ENCODE data around the gene PET100. TPM values are rescaled to one million over a fixed set of nuclear protein-coding genes. Genes with fewer than 3 reads are reported as not detected.

PET100 gene
- total RNA-seq, 1 experiment from 2014 or later, result 101 TPM

- H3K27ac ChIP-seq (ENCODE audit: low read length), result no peak overlapping the region
- H3K4me3 ChIP-seq (ENCODE audit: low read length), result no peak overlapping the region
- no peaks in the 10 kb centered on the region for H3F3A ChIP-seq (ENCODE audit: low read length, unreplicated experiment)
- H3K9ac ChIP-seq (ENCODE audit: low read length), result no peak overlapping the region
- no peak overlapping the region for H3K4me2 ChIP-seq (ENCODE audit: low read length)
- H3K27me3 ChIP-seq (ENCODE audit: low read length), result no peaks in the 10 kb centered on the region
- H3K9me2 ChIP-seq (replicated peaks; ENCODE audit: low read length), result no peaks in the 10 kb centered on the region
- POLR2A ChIA-PET (ENCODE audit: unreplicated experiment), result no interaction called here
- TF ChIP-seq CTCF (conservative IDR thresholded peaks at IDR 0.05; ENCODE audit: low read depth, low read length) (no peak), EZH2 (IDR thresholded peaks at IDR 0.05; ENCODE audit: low read length, unreplicated experiment) (no peak), EZH2phosphoT487 (IDR thresholded peaks at IDR 0.05; ENCODE audit: borderline replicate concordance, low read length) (no peak)
- ATAC-seq, result no peak
- intact Hi-C loops (cut with micrococcal nuclease), result no loop called here
- H3K4me1 ChIP-seq (ENCODE audit: insufficient read depth, low read length), result no peaks in the 10 kb centered on the region
- no peaks in the 10 kb centered on the region for H3K79me2 ChIP-seq (ENCODE audit: low read length)
- no peaks in the 10 kb centered on the region for H4K20me1 ChIP-seq (ENCODE audit: low read length)
- no peak overlapping the region for H2AFZ ChIP-seq (ENCODE audit: low read length)
- peaks cover 4% of the 10 kb centered on the region; the same call in 1 of the 2 replicates for H3K36me3 ChIP-seq (ENCODE audit: low read depth, low read length)
- H3K9me3 ChIP-seq (ENCODE audit: low read length), result no peaks in the 10 kb centered on the region
- no TSS peak for BruUV-seq (replicated peaks)
- CTCF ChIA-PET, result no interaction called here
- DNase-seq, result no peak
These were observed 18.9 kb upstream of the PET100 start for GRCh38 chr19:7610491-7611240.

GRCh38 chr19:7611541-7612279 is 17.9 kb upstream of the PET100 start:
- DNase-seq (no peak), ATAC-seq (no peak)
- H3K79me2 ChIP-seq (ENCODE audit: low read length), result no peaks in the 10 kb centered on the region
- BruUV-seq (replicated peaks), result no TSS peak
- H3K4me2 ChIP-seq (ENCODE audit: low read length), result no peak overlapping the region
- TF ChIP-seq EZH2phosphoT487 (IDR thresholded peaks at IDR 0.05; ENCODE audit: borderline replicate concordance, low read length) (no peak), EZH2 (IDR thresholded peaks at IDR 0.05; ENCODE audit: low read length, unreplicated experiment) (no peak), CTCF (conservative IDR thresholded peaks at IDR 0.05; ENCODE audit: low read depth, low read length) (no peak)
- POLR2A ChIA-PET (ENCODE audit: unreplicated experiment), result no interaction called here
- H3K4me1 ChIP-seq (ENCODE audit: insufficient read depth, low read length), result no peaks in the 10 kb centered on the region
- H3K27ac ChIP-seq (ENCODE audit: low read length), result no peak overlapping the region
- no peaks in the 10 kb centered on the region for H3K27me3 ChIP-seq (ENCODE audit: low read length)
- no peaks in the 10 kb centered on the region for H4K20me1 ChIP-seq (ENCODE audit: low read length)
- no peaks in the 10 kb centered on the region for H3F3A ChIP-seq (ENCODE audit: low read length, unreplicated experiment)
- intact Hi-C loops (cut with micrococcal nuclease), result no loop called here
- no peak overlapping the region for H3K9ac ChIP-seq (ENCODE audit: low read length)
- peaks cover 4% of the 10 kb centered on the region; the same call in 1 of the 2 replicates for H3K36me3 ChIP-seq (ENCODE audit: low read depth, low read length)
- H3K9me2 ChIP-seq (replicated peaks; ENCODE audit: low read length), result no peaks in the 10 kb centered on the region
- no peak overlapping the region for H3K4me3 ChIP-seq (ENCODE audit: low read length)
- no peaks in the 10 kb centered on the region for H3K9me3 ChIP-seq (ENCODE audit: low read length)
- H2AFZ ChIP-seq (ENCODE audit: low read length), result no peak overlapping the region
- CTCF ChIA-PET, result no interaction called here

Measured in PC-3 (cell line).